ENCODE data around the gene MMRN1. TPM values are rescaled to one million over a fixed set of nuclear protein-coding genes. Genes with fewer than 3 reads are reported as not detected.
A peak's percentile ranks its signal among the peaks of the same experiment; 100 is the strongest.

The MMRN1 gene
- total and polyA plus RNA-seq, 2 of the 8 experiments (the other 6 are each of a cell fraction or from before 2014, with no cell fraction given): not detected

GRCh38 chr4:90002441-90003062, 107.9 kb downstream of the MMRN1 start:
- ChIA-PET POLR2A (ENCODE audit: partially characterized antibody) (no interaction called here), CTCF (ENCODE audit: partially characterized antibody) (interaction anchor here (1.4 kb wide), 2 partner anchors 11 to 15 kb away, joined by 3 to 4 read pairs; no protein-coding TSS in a partner anchor)
- no peaks in the 10 kb centered on the region for H3K79me2 ChIP-seq (ENCODE audit: control insufficient read depth in 1 of 2, insufficient read depth in 2 of 2, low read length in 2 of 2)
- WGBS, 2 experiments (ENCODE audit: extremely low coverage in 1 of 2, insufficient coverage in 1 of 2, insufficient read length in 1 of 2, insufficient replicate concordance in 2 of 2, low coverage in 1 of 2, low lambda C conversion rate in 2 of 2, missing lambda C conversion rate in 1 of 2): 80% methylated on average over 5 of the region's 5 CpGs; no CpG with 5 or more reads in 1 of the 2 experiments
- no peak overlapping the region for H2BK20ac ChIP-seq (ENCODE audit: low read length)
- no peak for FAIRE-seq
- no peak overlapping the region for H3K23ac ChIP-seq (ENCODE audit: insufficient read length)
- no peak overlapping the region for H3K4me2 ChIP-seq (ENCODE audit: insufficient read depth in 1 of 2, low read depth in 2 of 2, low read length in 2 of 2)
- H3K27me3 ChIP-seq (replicated peaks in 1 of 4; ENCODE audit: control insufficient read depth in 3 of 4, extremely low read depth in 1 of 4, insufficient read depth in 3 of 4, low read length in 3 of 4): no peaks in the 10 kb centered on the region
- H2BK12ac ChIP-seq (ENCODE audit: low read depth, low read length): no peak overlapping the region
- H3K23me2 ChIP-seq (ENCODE audit: low read depth, low read length): no peaks in the 10 kb centered on the region
- no peak overlapping the region for H2AK5ac ChIP-seq (ENCODE audit: low read depth, low read length)
- no peak overlapping the region for H3K9ac ChIP-seq (replicated peaks in 1 of 4; ENCODE audit: extremely low read depth in 1 of 4, low read depth in 3 of 4, low read length in 3 of 4)
- no peak overlapping the region for H4K5ac ChIP-seq (ENCODE audit: insufficient read length, low read depth, low read length)
- H3K79me1 ChIP-seq (ENCODE audit: low read depth, low read length): no peaks in the 10 kb centered on the region
- H2BK15ac ChIP-seq (ENCODE audit: low read length): no peak overlapping the region
- H3K4me1 ChIP-seq (replicated peaks in 1 of 4; ENCODE audit: control insufficient read depth in 3 of 4, insufficient read depth in 4 of 4, low read length in 3 of 4): peaks cover 0 to 3% (median 0%) of the 10 kb centered on the region in 4 experiments; a peak in 2 of 7 replicates
- H3K14ac ChIP-seq (ENCODE audit: insufficient read length): no peak overlapping the region
- no peak overlapping the region for H3K18ac ChIP-seq (ENCODE audit: extremely low read depth, low read length)
- no peak overlapping the region for H4K8ac ChIP-seq (ENCODE audit: extremely low read depth, insufficient read depth, low read length)
- H2BK120ac ChIP-seq (replicated peaks; ENCODE audit: low read depth, low read length): no peak overlapping the region
- no peaks in the 10 kb centered on the region for H4K20me1 ChIP-seq (replicated peaks in 1 of 2; ENCODE audit: control insufficient read depth in 1 of 2, insufficient read depth in 2 of 2, low read length in 2 of 2)
- TF ChIP-seq SIN3A (conservative IDR thresholded peaks at IDR 0.05 in 1 of 2, IDR thresholded peaks at IDR 0.05 in 1 of 2; ENCODE audit: low read depth in 1 of 2, low read length in 2 of 2) (no peak), KDM4A (IDR thresholded peaks at IDR 0.05; ENCODE audit: low read depth, low read length, severe bottlenecking) (no peak), YY1 (IDR thresholded peaks at IDR 0.05; ENCODE audit: low read depth, low read length) (no peak), SP1 (IDR thresholded peaks at IDR 0.05; ENCODE audit: low read depth, low read length) (no peak), CHD2 (IDR thresholded peaks at IDR 0.05; ENCODE audit: low read length) (no peak), GABPA (IDR thresholded peaks at IDR 0.05; ENCODE audit: borderline replicate concordance, insufficient read depth, low read length) (no peak)
- no peak overlapping the region for H3K56ac ChIP-seq (replicated peaks; ENCODE audit: insufficient read length, low read depth, low read length)
- H2BK5ac ChIP-seq (ENCODE audit: low read depth, low read length): no peak overlapping the region
- H3K4ac ChIP-seq (replicated peaks; ENCODE audit: insufficient read length, low read depth, low read length): no peak overlapping the region
- H3K27ac ChIP-seq (ENCODE audit: low read depth, low read length): 0 out of 2 replicates have a peak overlapping the region, but pooled peaks have one; percentile 0
- no peak overlapping the region for H4K91ac ChIP-seq (replicated peaks; ENCODE audit: insufficient read length, low read length)
- no peak overlapping the region for H3K4me3 ChIP-seq (ENCODE audit: extremely low read depth in 1 of 4, insufficient read depth in 2 of 4, low read depth in 3 of 4, low read length in 4 of 4)
- H3K9me3 ChIP-seq (ENCODE audit: insufficient read depth in 2 of 2, low read depth in 1 of 2, low read length in 1 of 2): no peaks in the 10 kb centered on the region
- peak overlapping the region; percentile 90 for H2AFZ ChIP-seq (ENCODE audit: low read length)
- DNase-seq (ENCODE audit: low read depth in 1 of 2, low spot score in 2 of 2): no peak
- H3K36me3 ChIP-seq (ENCODE audit: control insufficient read depth in 2 of 4, insufficient read depth in 4 of 4, low read length in 3 of 4): no peaks in the 10 kb centered on the region
